HepG2 (cell line): Measurements from ENCODE around the gene TBC1D30. TPM values are rescaled to one million over a fixed set of nuclear protein-coding genes. Genes with fewer than 3 reads are reported as not detected.

ENCODE experiments used
- ATAC-seq: fragments of 200-7000 bp; cut with Tn5 transposase; 3 replicates; pipeline ENCODE4 v1.9.1; 2020; ENCODE audit warnings: mild to moderate bottlenecking, moderate library complexity
- BruUV-seq: library from RNA; stranded (reverse); fragments of 400-500 nt; replicated peaks from 2 replicates; lab custom pipeline; 2021; lab: Mats Ljungman, UMichigan
- CTCF ChIA-PET: fragments of 300-600 bp; formaldehyde crosslinking; extraction: SDS; loops from one replicate; lab custom pipeline; 2021; ENCODE audit warnings: low total read pairs, inconsistent platforms, low intra/inter-chr PET ratio; lab: Yijun Ruan, JAX
- POLR2A ChIA-PET: fragments of 350-600 bp; sonication (Branson Sonifier 250); formaldehyde crosslinking; loops from one replicate; lab custom pipeline; 2020; ENCODE audit warnings: antibody characterized with exemption, inconsistent platforms; lab: Yijun Ruan, JAX
- DNase-seq: peaks from one replicate; pipeline ENCODE4 v3.0.0-alpha.2; 2015; ENCODE audit warnings: low spot score
- FAIRE-seq: peaks from 3 replicates; lab custom pipeline; 2011; peaks lifted over from hg19 to GRCh38; lab: Jason Lieb, UNC
- H2AFZ ChIP-seq: one replicate; pipeline ENCODE4 v1.6.1; 2011; ENCODE audit warnings: low read length, inconsistent platforms
- H3K27ac ChIP-seq: fragments of 300-600 bp; 3 replicates; pipeline ENCODE4 v1.8.0; 2011; ENCODE audit warnings: mixed run types, mild to moderate bottlenecking, mixed read lengths, low read length, inconsistent platforms; ENCODE audit not compliant: insufficient read depth; ENCODE audit errors: extremely low read length
- H3K27me3 ChIP-seq, 2 experiments: fragments of 200-600 bp in 1 of 2; 2 replicates in 1 of 2; 3 replicates in 1 of 2; pipeline versions ENCODE4 v1.6.0 to v1.8.0; 2011; ENCODE audit warnings: low read length in 2 of 2, mild to moderate bottlenecking in 2 of 2, moderate library complexity in 2 of 2, inconsistent platforms in 1 of 2; ENCODE audit not compliant: insufficient read depth in 2 of 2, control insufficient read depth in 1 of 2
- H3K36me3 ChIP-seq, 2 experiments: fragments of 200-600 bp in 1 of 2; replicated peaks in 1 of 2; 2 replicates in 1 of 2; 3 replicates in 1 of 2; pipeline versions ENCODE4 v1.5.1 to v1.8.0; 2011; ENCODE audit warnings: low read length in 2 of 2, inconsistent platforms in 1 of 2; ENCODE audit not compliant: insufficient read depth in 2 of 2, control insufficient read depth in 1 of 2
- H3K4me1 ChIP-seq: 2 replicates; pipeline ENCODE4 v1.5.1; 2012; ENCODE audit warnings: low read length, inconsistent platforms; ENCODE audit not compliant: insufficient read depth
- H3K4me2 ChIP-seq: 2 replicates; pipeline ENCODE4 v1.6.0; 2011; ENCODE audit warnings: low read depth, low read length, inconsistent platforms
- H3K4me3 ChIP-seq, 3 experiments: fragments of 200-600 bp in 1 of 3; sonication (generic), shearing (Covaris generic) in 1 of 3; replicated peaks in 1 of 3; 2 replicates each; pipeline ENCODE4 v1.5.1; 2011 to 2016; ENCODE audit warnings: low read length in 3 of 3, inconsistent platforms in 2 of 3, low read depth in 2 of 3, mild to moderate bottlenecking in 2 of 3, control low read depth in 1 of 3, mixed read lengths in 1 of 3; ENCODE audit not compliant: insufficient read depth in 1 of 3
- H3K79me2 ChIP-seq: one replicate; pipeline ENCODE4 v1.6.1; 2011; ENCODE audit warnings: low read length, inconsistent platforms; ENCODE audit not compliant: insufficient read depth
- H3K9ac ChIP-seq: 2 replicates; pipeline ENCODE4 v1.6.0; 2011; ENCODE audit warnings: mild to moderate bottlenecking, low read depth, low read length, inconsistent platforms; ENCODE audit not compliant: insufficient read depth
- H3K9me3 ChIP-seq: 2 replicates; pipeline ENCODE4 v1.5.1; 2012; ENCODE audit warnings: mild to moderate bottlenecking, low read length
- H4K20me1 ChIP-seq: 2 replicates; pipeline ENCODE4 v1.6.0; 2011; ENCODE audit warnings: inconsistent platforms, mild to moderate bottlenecking, low read length, moderate library complexity; ENCODE audit not compliant: insufficient read depth
- ATF7 ChIP-seq, 2 experiments: fragments of 450-650 bp in 1 of 2; sonication (generic) in 1 of 2; formaldehyde crosslinking in 1 of 2; IDR thresholded peaks; 2 replicates each; pipeline versions ENCODE4 v1.4.0 to v1.6.1; 2016 to 2020; ENCODE audit warnings: antibody characterized with exemption in 1 of 2, mild to moderate bottlenecking in 1 of 2, missing genetic modification reagents in 1 of 2
- CEBPB ChIP-seq: IDR thresholded peaks from 2 replicates; pipeline ENCODE4 v1.6.1; 2011; ENCODE audit warnings: low read depth, low read length, improper control_type of control experiment, borderline replicate concordance
- HOXA9 ChIP-seq: sonication (generic); formaldehyde crosslinking; IDR thresholded peaks from 2 replicates; pipeline ENCODE4 v1.8.1; 2022; ENCODE audit warnings: missing genetic modification reagents, mild to moderate bottlenecking, moderate library complexity, borderline replicate concordance
- NONO ChIP-seq, 2 experiments: fragments of 450-650 bp in 1 of 2; sonication (generic) in 1 of 2; formaldehyde crosslinking in 1 of 2; IDR thresholded peaks in 1 of 2; conservative IDR thresholded peaks in 1 of 2; 2 replicates each; pipeline versions ENCODE4 v1.6.1 to v1.8.0; 2017 to 2022; ENCODE audit warnings: mild to moderate bottlenecking in 1 of 2, missing genetic modification reagents in 1 of 2, moderate library complexity in 1 of 2
- ZKSCAN5 ChIP-seq: sonication (generic); formaldehyde crosslinking; IDR thresholded peaks from 2 replicates; pipeline ENCODE4 v1.5.1; 2020; ENCODE audit warnings: mild to moderate bottlenecking, missing genetic modification reagents
- ZNF207 ChIP-seq: fragments of 450-650 bp; IDR thresholded peaks from 2 replicates; pipeline ENCODE4 v1.6.1; 2016; ENCODE audit warnings: antibody characterized with exemption, borderline replicate concordance
- ZNF570 ChIP-seq: sonication (generic); formaldehyde crosslinking; IDR thresholded peaks from 2 replicates; pipeline ENCODE4 v1.4.0; 2020; ENCODE audit warnings: mild to moderate bottlenecking, missing genetic modification reagents, borderline replicate concordance
- ZNF674 ChIP-seq: sonication (generic); formaldehyde crosslinking; IDR thresholded peaks from 2 replicates; pipeline ENCODE4 v1.5.0; 2020; ENCODE audit warnings: low read depth, mild to moderate bottlenecking, missing genetic modification reagents
- ZNF773 ChIP-seq: sonication (generic); formaldehyde crosslinking; IDR thresholded peaks from 2 replicates; pipeline ENCODE4 v1.4.0; 2020; ENCODE audit warnings: missing genetic modification reagents, borderline replicate concordance
- ZNF777 ChIP-seq: sonication (generic); formaldehyde crosslinking; IDR thresholded peaks from 2 replicates; pipeline ENCODE4 v1.4.0; 2020; ENCODE audit warnings: missing genetic modification reagents
- WGBS: methylation state at CpG from one replicate; pipeline ENCODE4 v1.1.6; 2017; ENCODE audit warnings: low lambda C conversion rate; 5-methylcytosine and 5-hydroxymethylcytosine counted together
- in situ Hi-C: cut with HindIII; loops from 2 replicates; pipeline ENCODE4 v1.10.0; 2017; ENCODE audit warnings: low pct_unique_long_range_greater_than_20kb; ENCODE audit not compliant: extremely low pct_ligation_motif_present
- intact Hi-C: fragments of 100-400 bp; cut with micrococcal nuclease; formaldehyde crosslinking; loops from one replicate; pipeline ENCODE4 v1.10.0; 2022; ENCODE audit not compliant: unreplicated experiment
- polyA plus RNA-seq, 8 experiments: library from polyadenylated mRNA; depleted of rRNA in 3 of 8; stranded (reverse) in 7 of 8; unstranded in 1 of 8; fragments of >200 nt; fragmentation: Illumina TruSeq in 4 of 8; extraction: Trizol in 4 of 8; gene quantifications; 2 replicates each; pipeline versions ENCODE4 v1.2.1 to v1.2.3, GENCODE V29; 2011 to 2016; ENCODE audit warnings: low read depth in 4 of 8, missing spikeins in 1 of 8, mixed read lengths in 1 of 8; ENCODE audit not compliant: insufficient read depth in 1 of 8
- total RNA-seq, 5 experiments: library from RNA; depleted of rRNA; stranded (reverse); fragments of >200 nt; fragmentation: Illumina TruSeq; extraction: Trizol; gene quantifications; 2 replicates each; pipeline ENCODE4 v1.2.3, GENCODE V29; 2016; ENCODE audit warnings: low read depth in 1 of 5

TBC1D30 gene
- total and polyA plus RNA-seq, 2 of the 13 experiments (the other 11 are each of a cell fraction or from before 2014, with no cell fraction given), result 0.42 to 0.67 TPM

DNA sequence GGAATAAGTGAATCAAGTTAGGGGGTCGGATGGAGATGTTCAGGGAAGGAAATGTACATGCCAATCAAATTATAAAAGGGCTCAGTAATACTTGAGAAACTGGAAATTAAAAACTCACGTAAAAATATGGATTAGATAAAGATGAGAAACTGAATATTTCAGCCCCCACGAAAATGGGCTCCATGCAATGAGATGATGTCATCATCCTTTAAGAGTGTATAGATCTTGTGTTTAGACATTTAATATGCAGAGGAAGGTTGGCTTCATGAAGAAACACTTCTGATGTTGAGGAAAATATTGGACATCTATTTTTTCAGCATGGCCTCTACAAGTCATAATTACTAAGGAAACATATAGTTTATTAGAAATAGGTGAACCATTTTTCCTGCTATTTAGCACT lies 9.5 kb downstream of the TBC1D30 start:
- ATAC-seq (no peak), DNase-seq (no peak), FAIRE-seq (no peak)
- no peak overlapping the region for H3K4me3 ChIP-seq
- ChIA-PET CTCF (no interaction called here), POLR2A (no interaction called here)
- intact Hi-C loops (no loop called here), in situ Hi-C loops (no loop called here)
- H3K9me3 ChIP-seq, result no peaks in the 10 kb centered on the region
- no peak overlapping the region for H3K4me2 ChIP-seq
- no peak overlapping the region for H3K27ac ChIP-seq
- no peaks in the 10 kb centered on the region for H4K20me1 ChIP-seq
- no peaks in the 10 kb centered on the region for H3K27me3 ChIP-seq
- no peak overlapping the region for H2AFZ ChIP-seq
- 10% methylated on average over 3 of the region's 3 CpGs for WGBS
- H3K9ac ChIP-seq, result no peak overlapping the region
- no peaks in the 10 kb centered on the region for H3K36me3 ChIP-seq
- no peaks in the 10 kb centered on the region for H3K4me1 ChIP-seq
- no TSS peak for BruUV-seq
- H3K79me2 ChIP-seq, result no peaks in the 10 kb centered on the region
- TF ChIP-seq ZKSCAN5 (no peak), HOXA9 (no peak), ATF7 (IDR thresholded peaks at IDR 0.05) (peak; percentile 92), ATF7 (CRISPR knock-in tag; IDR thresholded peaks at IDR 0.05) (no peak), ZNF207 (no peak), ZNF570 (no peak), ZNF777 (no peak), ZNF674 (CRISPR knock-in tag) (no peak)

GRCh38 chr12:64835901-64836300 lies 11.5 kb downstream of the TBC1D30 start:
- ChIA-PET CTCF (no interaction called here), POLR2A (no interaction called here)
- no TSS peak for BruUV-seq
- no peaks in the 10 kb centered on the region for H4K20me1 ChIP-seq
- FAIRE-seq, result no peak
- no peaks in the 10 kb centered on the region for H3K9me3 ChIP-seq
- no peak overlapping the region for H3K9ac ChIP-seq
- no peaks in the 10 kb centered on the region for H3K27me3 ChIP-seq
- no peak for ATAC-seq
- no peak overlapping the region for H3K27ac ChIP-seq
- no peaks in the 10 kb centered on the region for H3K4me1 ChIP-seq
- intact Hi-C loops, result no loop called here
- no peak overlapping the region for H3K4me3 ChIP-seq
- in situ Hi-C loops, result no loop called here
- no peak for DNase-seq
- H3K79me2 ChIP-seq, result no peaks in the 10 kb centered on the region
- H3K36me3 ChIP-seq, result no peaks in the 10 kb centered on the region
- H3K4me2 ChIP-seq, result no peak overlapping the region
- WGBS, result 81% methylated on average over 2 of the region's 4 CpGs
- TF ChIP-seq ZNF773 (CRISPR knock-in tag) (no peak), NONO (IDR thresholded peaks at IDR 0.05) (no peak), NONO (CRISPR knock-in tag; conservative IDR thresholded peaks at IDR 0.05) (no peak), CEBPB (peak; percentile 18; the same call in 1 of the 2 replicates)
- no peak overlapping the region for H2AFZ ChIP-seq
